Mammary epithelial cell (primary cell): ENCODE results near the gene MED12L.

Experiments used
- EZH2 ChIP-seq: IDR thresholded peaks from 2 replicates; pipeline ENCODE4 v1.6.1; 2012; ENCODE audit warnings: low read length, inconsistent platforms, borderline replicate concordance
- TF ChIP-seq, protein P1 (sequence below), 2 donors: IDR thresholded peaks in 1 of 2; conservative IDR thresholded peaks in 1 of 2; 2 replicates each; pipeline ENCODE4 v1.5.1; 2011 to 2012; ENCODE audit warnings: inconsistent platforms in 2 of 2, low read length in 2 of 2, mild to moderate bottlenecking in 2 of 2, control low read depth in 1 of 2, low read depth in 1 of 2; ENCODE audit not compliant: insufficient read depth in 1 of 2; ENCODE audit errors: extremely low read depth in 1 of 2

GRCh38 chr3:151227266-151227806 is 141.9 kb downstream of the MED12L start:
- TF ChIP-seq, protein P1, sequence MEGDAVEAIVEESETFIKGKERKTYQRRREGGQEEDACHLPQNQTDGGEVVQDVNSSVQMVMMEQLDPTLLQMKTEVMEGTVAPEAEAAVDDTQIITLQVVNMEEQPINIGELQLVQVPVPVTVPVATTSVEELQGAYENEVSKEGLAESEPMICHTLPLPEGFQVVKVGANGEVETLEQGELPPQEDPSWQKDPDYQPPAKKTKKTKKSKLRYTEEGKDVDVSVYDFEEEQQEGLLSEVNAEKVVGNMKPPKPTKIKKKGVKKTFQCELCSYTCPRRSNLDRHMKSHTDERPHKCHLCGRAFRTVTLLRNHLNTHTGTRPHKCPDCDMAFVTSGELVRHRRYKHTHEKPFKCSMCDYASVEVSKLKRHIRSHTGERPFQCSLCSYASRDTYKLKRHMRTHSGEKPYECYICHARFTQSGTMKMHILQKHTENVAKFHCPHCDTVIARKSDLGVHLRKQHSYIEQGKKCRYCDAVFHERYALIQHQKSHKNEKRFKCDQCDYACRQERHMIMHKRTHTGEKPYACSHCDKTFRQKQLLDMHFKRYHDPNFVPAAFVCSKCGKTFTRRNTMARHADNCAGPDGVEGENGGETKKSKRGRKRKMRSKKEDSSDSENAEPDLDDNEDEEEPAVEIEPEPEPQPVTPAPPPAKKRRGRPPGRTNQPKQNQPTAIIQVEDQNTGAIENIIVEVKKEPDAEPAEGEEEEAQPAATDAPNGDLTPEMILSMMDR (conservative IDR thresholded peaks at IDR 0.05 in 1 of 2, IDR thresholded peaks at IDR 0.05 in 1 of 2; ENCODE audit: extremely low read depth in 1 of 2, insufficient read depth in 1 of 2, low read depth in 1 of 2, low read length in 2 of 2) = no peak
- TF ChIP-seq EZH2 = no peak
